Fibroblast of lung (primary cell): ENCODE results near the gene SEL1L2. TPM values are rescaled to one million over a fixed set of nuclear protein-coding genes. Genes with fewer than 3 reads are reported as not detected.

Source experiments
- DNase-seq, 2 donors: peaks; one replicate each; pipeline versions ENCODE4 v3.0.0 to v3.0.0-alpha.2; 2010; ENCODE audit warnings: low read depth in 2 of 2
- H2AFZ ChIP-seq: 2 replicates; pipeline ENCODE4 v1.5.1; 2012; ENCODE audit warnings: low read length, control low read depth, inconsistent platforms
- H3K27ac ChIP-seq: 2 replicates; pipeline ENCODE4 v1.5.1; 2011; ENCODE audit warnings: low read length, control low read depth; ENCODE audit not compliant: insufficient read depth
- H3K27me3 ChIP-seq: 2 replicates; pipeline ENCODE4 v1.5.1; 2011; ENCODE audit warnings: mild to moderate bottlenecking, low read length; ENCODE audit not compliant: control insufficient read depth, insufficient read depth
- H3K36me3 ChIP-seq: 2 replicates; pipeline ENCODE4 v1.5.1; 2011; ENCODE audit warnings: low read length; ENCODE audit not compliant: control insufficient read depth, insufficient read depth
- H3K4me1 ChIP-seq: 2 replicates; pipeline ENCODE4 v1.5.1; 2011; ENCODE audit warnings: low read length; ENCODE audit not compliant: control insufficient read depth, insufficient read depth; ENCODE audit errors: extremely low read depth
- H3K4me2 ChIP-seq: 2 replicates; pipeline ENCODE4 v1.5.1; 2011; ENCODE audit warnings: low read length, control low read depth; ENCODE audit not compliant: insufficient read depth; ENCODE audit errors: extremely low read depth
- H3K4me3 ChIP-seq, 4 experiments: fragments of 200-600 bp in 1 of 4; sonication (generic) in 1 of 4; replicated peaks in 1 of 4; 2 replicates each; pipeline ENCODE4 v1.5.1; 2011 to 2016; ENCODE audit warnings: low read length in 4 of 4, low read depth in 3 of 4, mild to moderate bottlenecking in 3 of 4, control low read depth in 2 of 4, inconsistent platforms in 1 of 4, mixed read lengths in 1 of 4; ENCODE audit not compliant: insufficient read depth in 1 of 4; ENCODE audit errors: control extremely low read depth in 1 of 4
- H3K79me2 ChIP-seq: 2 replicates; pipeline ENCODE4 v1.5.1; 2012; ENCODE audit warnings: mild to moderate bottlenecking, low read length, inconsistent platforms; ENCODE audit not compliant: control insufficient read depth, insufficient read depth
- H3K9ac ChIP-seq: 2 replicates; pipeline ENCODE4 v1.5.1; 2011; ENCODE audit warnings: mild to moderate bottlenecking, low read length, control low read depth; ENCODE audit not compliant: insufficient read depth
- H3K9me3 ChIP-seq: 2 replicates; pipeline ENCODE4 v1.5.1; 2012; ENCODE audit warnings: low read depth, low read length; ENCODE audit not compliant: control insufficient read depth, insufficient read depth
- H4K20me1 ChIP-seq: 2 replicates; pipeline ENCODE4 v1.5.1; 2011; ENCODE audit warnings: low read length; ENCODE audit not compliant: control insufficient read depth, insufficient read depth; ENCODE audit errors: extremely low read depth
- CTCF ChIP-seq, 2 donors: IDR thresholded peaks in 1 of 2; conservative IDR thresholded peaks in 1 of 2; 1 replicate in 1 of 2; 2 replicates in 1 of 2; pipeline ENCODE4 v1.5.1; 2011 to 2012; ENCODE audit warnings: low read length in 2 of 2, control low read depth in 1 of 2, inconsistent platforms in 1 of 2, low read depth in 1 of 2, mild to moderate bottlenecking in 1 of 2
- EZH2 ChIP-seq: IDR thresholded peaks from 2 replicates; pipeline ENCODE4 v1.5.1; 2012; ENCODE audit warnings: low read length, control low read depth, mild to moderate bottlenecking; ENCODE audit errors: missing control alignments
- polyA plus RNA-seq, 2 donors: library from polyadenylated mRNA; depleted of rRNA in 1 of 2; stranded (reverse) in 1 of 2; unstranded in 1 of 2; fragments of >200 nt; gene quantifications; 2 replicates each; pipeline ENCODE4 v1.2.1, GENCODE V29; 2011 to 2012; ENCODE audit warnings: missing spikeins in 1 of 2
- total RNA-seq: library from RNA; depleted of rRNA; stranded (reverse); fragments of >200 nt; gene quantifications from 2 replicates; pipeline ENCODE4 v1.2.1, GENCODE V29; 2014

SEL1L2 gene
- total and polyA plus RNA-seq, 2 donors (not counting 1 experiment from before 2014, with no cell fraction given) = not detected

- H3K36me3 ChIP-seq = no peaks in the 10 kb centered on the region
- no peak for DNase-seq
- no peak overlapping the region for H3K4me3 ChIP-seq
- no peak overlapping the region for H3K27ac ChIP-seq
- TF ChIP-seq EZH2 (no peak), CTCF (conservative IDR thresholded peaks at IDR 0.05 in 1 of 2, IDR thresholded peaks at IDR 0.05 in 1 of 2; ENCODE audit: low read depth in 1 of 2, low read length in 2 of 2) (no peak)
- H3K4me2 ChIP-seq = no peak overlapping the region
- H3K9ac ChIP-seq = no peak overlapping the region
- H2AFZ ChIP-seq = no peak overlapping the region
- H3K79me2 ChIP-seq = no peaks in the 10 kb centered on the region
- H3K27me3 ChIP-seq = no peaks in the 10 kb centered on the region
- H3K9me3 ChIP-seq = no peaks in the 10 kb centered on the region
- H3K4me1 ChIP-seq = no peaks in the 10 kb centered on the region
- no peaks in the 10 kb centered on the region for H4K20me1 ChIP-seq
Measured at GRCh38 chr20:13904766-13905165, 85.6 kb downstream of the SEL1L2 start.

- H3K36me3 ChIP-seq = no peaks in the 10 kb centered on the region
- no peaks in the 10 kb centered on the region for H3K9me3 ChIP-seq
- DNase-seq = no peak
- no peak overlapping the region for H2AFZ ChIP-seq
- no peaks in the 10 kb centered on the region for H3K27me3 ChIP-seq
- no peaks in the 10 kb centered on the region for H3K79me2 ChIP-seq
- no peak overlapping the region for H3K9ac ChIP-seq
- TF ChIP-seq CTCF (conservative IDR thresholded peaks at IDR 0.05 in 1 of 2, IDR thresholded peaks at IDR 0.05 in 1 of 2; ENCODE audit: low read depth in 1 of 2, low read length in 2 of 2) = no peak
- TF ChIP-seq EZH2 = no peak
- no peaks in the 10 kb centered on the region for H3K4me1 ChIP-seq
- no peaks in the 10 kb centered on the region for H4K20me1 ChIP-seq
- H3K27ac ChIP-seq = no peak overlapping the region
- H3K4me2 ChIP-seq = no peak overlapping the region
- no peak overlapping the region for H3K4me3 ChIP-seq
Measured at GRCh38 chr20:13900496-13900895, 89.9 kb downstream of the SEL1L2 start.

- no peaks in the 10 kb centered on the region for H3K27me3 ChIP-seq
- H2AFZ ChIP-seq = no peak overlapping the region
- DNase-seq = no peak
- no peak overlapping the region for H3K27ac ChIP-seq
- no peaks in the 10 kb centered on the region for H3K79me2 ChIP-seq
- H3K4me2 ChIP-seq = no peak overlapping the region
- TF ChIP-seq EZH2 = no peak
- TF ChIP-seq CTCF (conservative IDR thresholded peaks at IDR 0.05 in 1 of 2, IDR thresholded peaks at IDR 0.05 in 1 of 2; ENCODE audit: low read depth in 1 of 2, low read length in 2 of 2) = no peak
- no peak overlapping the region for H3K4me3 ChIP-seq
- H3K4me1 ChIP-seq = no peaks in the 10 kb centered on the region
- H3K36me3 ChIP-seq = no peaks in the 10 kb centered on the region
- H3K9me3 ChIP-seq = no peaks in the 10 kb centered on the region
- no peak overlapping the region for H3K9ac ChIP-seq
- no peaks in the 10 kb centered on the region for H4K20me1 ChIP-seq
Measured at GRCh38 chr20:13898012-13898612, 92.3 kb downstream of the SEL1L2 start.
